ENCODE measurements around the gene PKP1.

GRCh38 chr1:201294876-201295275, 11.6 kb downstream of the PKP1 start:
- no peak for TF ChIP-seq CTCF (IDR thresholded peaks at IDR 0.05)
- no peak for TF ChIP-seq POLR2AphosphoS5 (IDR thresholded peaks at IDR 0.05)
- TF ChIP-seq POLR2A (IDR thresholded peaks at IDR 0.05): no peak
